GM23248 (cell line): ENCODE measurements around the gene RPRD2.

Experiments
- EZH2 ChIP-seq: fragments of 200-600 bp; sonication (generic); IDR thresholded peaks from 2 replicates; pipeline ENCODE4 v1.6.1; 2018; ENCODE audit warnings: antibody characterized with exemption, mild to moderate bottlenecking; ENCODE audit not compliant: insufficient read depth, poor library complexity, severe bottlenecking
- EZH2phosphoT487 ChIP-seq: fragments of 200-600 bp; sonication (generic); IDR thresholded peaks from 2 replicates; pipeline ENCODE4 v1.6.1; 2018; ENCODE audit warnings: antibody characterized with exemption, moderate library complexity, mild to moderate bottlenecking, low read depth; ENCODE audit not compliant: insufficient read depth

- TF ChIP-seq EZH2 (no peak), EZH2phosphoT487 (no peak)
These were observed 108.8 kb downstream of the RPRD2 start for GRCh38 chr1:150472601-150473200.
